ENCODE results near the gene KIAA0513.

KIAA0513 gene

GRCh38 chr16:85037721-85038120 lies 10.1 kb downstream of the KIAA0513 start:
- H3K27ac ChIP-seq (ENCODE audit: low read length), result no peak overlapping the region

GRCh38 chr16:85040685-85041084 lies 13.1 kb downstream of the KIAA0513 start:
- H3K9ac ChIP-seq (ENCODE audit: low read depth, low read length), result no peak overlapping the region
- H3K27me3 ChIP-seq (ENCODE audit: insufficient read depth, low read length, poor library complexity), result no peaks in the 10 kb centered on the region
- H2AFZ ChIP-seq (ENCODE audit: low read depth, low read length), result no peak overlapping the region
- no peak overlapping the region for H3K4me3 ChIP-seq (ENCODE audit: low read depth in 1 of 2, low read length in 2 of 2)
- no peak overlapping the region for H3K27ac ChIP-seq (ENCODE audit: low read length)
- no peak overlapping the region for H3K4me2 ChIP-seq (ENCODE audit: insufficient read depth, low read length)
- H4K20me1 ChIP-seq (ENCODE audit: insufficient read depth, low read length), result no peaks in the 10 kb centered on the region; the same call in 1 of the 2 replicates
- ATAC-seq (ENCODE audit: insufficient read depth, low read depth) (no peak), DNase-seq (no peak)
- no peaks in the 10 kb centered on the region for H3K79me2 ChIP-seq (ENCODE audit: insufficient read depth, low read length)
- no peak for TF ChIP-seq EZH2 (IDR thresholded peaks at IDR 0.05; ENCODE audit: borderline replicate concordance, low read depth, low read length, severe bottlenecking)
- TF ChIP-seq, protein P1, sequence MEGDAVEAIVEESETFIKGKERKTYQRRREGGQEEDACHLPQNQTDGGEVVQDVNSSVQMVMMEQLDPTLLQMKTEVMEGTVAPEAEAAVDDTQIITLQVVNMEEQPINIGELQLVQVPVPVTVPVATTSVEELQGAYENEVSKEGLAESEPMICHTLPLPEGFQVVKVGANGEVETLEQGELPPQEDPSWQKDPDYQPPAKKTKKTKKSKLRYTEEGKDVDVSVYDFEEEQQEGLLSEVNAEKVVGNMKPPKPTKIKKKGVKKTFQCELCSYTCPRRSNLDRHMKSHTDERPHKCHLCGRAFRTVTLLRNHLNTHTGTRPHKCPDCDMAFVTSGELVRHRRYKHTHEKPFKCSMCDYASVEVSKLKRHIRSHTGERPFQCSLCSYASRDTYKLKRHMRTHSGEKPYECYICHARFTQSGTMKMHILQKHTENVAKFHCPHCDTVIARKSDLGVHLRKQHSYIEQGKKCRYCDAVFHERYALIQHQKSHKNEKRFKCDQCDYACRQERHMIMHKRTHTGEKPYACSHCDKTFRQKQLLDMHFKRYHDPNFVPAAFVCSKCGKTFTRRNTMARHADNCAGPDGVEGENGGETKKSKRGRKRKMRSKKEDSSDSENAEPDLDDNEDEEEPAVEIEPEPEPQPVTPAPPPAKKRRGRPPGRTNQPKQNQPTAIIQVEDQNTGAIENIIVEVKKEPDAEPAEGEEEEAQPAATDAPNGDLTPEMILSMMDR (IDR thresholded peaks at IDR 0.05; ENCODE audit: borderline replicate concordance, extremely low read depth, low read length, poor library complexity, severe bottlenecking), result no peak
- H3K9me3 ChIP-seq (ENCODE audit: insufficient read depth, low read length, severe bottlenecking), result no peaks in the 10 kb centered on the region
- H3K4me1 ChIP-seq (ENCODE audit: insufficient read depth, low read length), result no peaks in the 10 kb centered on the region
- no peaks in the 10 kb centered on the region for H3K36me3 ChIP-seq (ENCODE audit: insufficient read depth, low read length)

More at GRCh38 chr16:85037721-85038120, 10.1 kb downstream of the KIAA0513 start:
- H3K9me3 ChIP-seq (ENCODE audit: insufficient read depth, low read length, severe bottlenecking), result no peaks in the 10 kb centered on the region
- ATAC-seq (ENCODE audit: insufficient read depth, low read depth), result no peak
- H3K4me2 ChIP-seq (ENCODE audit: insufficient read depth, low read length), result no peak overlapping the region
- no peaks in the 10 kb centered on the region for H3K36me3 ChIP-seq (ENCODE audit: insufficient read depth, low read length)
- no peak for TF ChIP-seq EZH2 (IDR thresholded peaks at IDR 0.05; ENCODE audit: borderline replicate concordance, low read depth, low read length, severe bottlenecking)
- TF ChIP-seq, protein P1 (IDR thresholded peaks at IDR 0.05; ENCODE audit: borderline replicate concordance, extremely low read depth, low read length, poor library complexity, severe bottlenecking), result no peak
- H4K20me1 ChIP-seq (ENCODE audit: insufficient read depth, low read length), result no peaks in the 10 kb centered on the region
- no peak overlapping the region for H3K4me3 ChIP-seq (ENCODE audit: low read depth in 1 of 2, low read length in 2 of 2)
- H3K4me1 ChIP-seq (ENCODE audit: insufficient read depth, low read length), result no peaks in the 10 kb centered on the region
- no peak overlapping the region for H3K9ac ChIP-seq (ENCODE audit: low read depth, low read length)
- no peak overlapping the region for H2AFZ ChIP-seq (ENCODE audit: low read depth, low read length)
- no peaks in the 10 kb centered on the region for H3K79me2 ChIP-seq (ENCODE audit: insufficient read depth, low read length)
- no peaks in the 10 kb centered on the region for H3K27me3 ChIP-seq (ENCODE audit: insufficient read depth, low read length, poor library complexity)
- DNase-seq, result no peak

DNA sequence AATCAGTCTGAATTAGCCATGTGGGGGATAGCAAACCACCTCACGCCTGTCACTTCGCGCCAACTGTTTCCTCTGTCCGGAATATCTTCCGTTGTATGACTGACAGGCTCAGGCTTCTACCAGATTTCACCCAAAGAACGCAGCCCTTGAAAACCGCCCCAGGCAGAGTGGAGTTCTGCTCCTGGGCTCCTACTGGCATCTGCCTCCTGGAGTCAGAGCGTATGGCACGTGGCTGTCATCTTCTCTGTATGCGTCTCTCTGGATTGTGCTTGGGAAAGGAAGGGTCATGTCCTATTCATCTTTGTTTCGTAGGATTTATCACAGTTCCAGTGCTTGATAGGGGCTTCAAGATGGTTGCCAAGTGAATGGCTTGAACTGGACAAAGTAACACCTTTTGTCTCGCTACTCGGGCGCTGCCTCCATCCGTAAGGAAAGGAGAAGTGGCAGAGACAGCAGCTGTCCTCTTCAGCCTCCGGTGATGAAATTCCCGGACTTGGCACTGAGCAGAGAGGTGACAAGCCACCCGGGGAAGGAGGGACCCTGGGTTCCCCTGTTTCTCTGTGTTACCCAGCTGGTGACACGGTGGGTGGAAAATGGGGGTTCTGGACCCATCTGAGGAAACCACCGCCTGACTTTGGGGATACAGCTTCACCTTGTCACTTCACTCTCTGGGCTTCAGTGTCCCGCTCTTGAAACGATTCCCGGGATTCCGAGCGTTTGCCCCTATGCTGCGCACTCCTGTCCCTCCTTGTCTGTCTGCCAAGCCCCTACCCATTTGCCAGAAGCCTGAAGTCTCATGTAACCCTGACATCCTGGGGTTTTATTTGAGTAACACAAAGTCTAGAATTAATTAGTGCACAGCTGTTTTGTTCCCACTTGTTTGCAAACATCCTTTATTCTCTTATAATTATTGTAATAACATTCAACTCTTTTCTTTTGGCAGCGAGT lies 13.9 kb downstream of the KIAA0513 start:
- TF ChIP-seq, protein P1 (IDR thresholded peaks at IDR 0.05; ENCODE audit: borderline replicate concordance, extremely low read depth, low read length, poor library complexity, severe bottlenecking), result no peak
- no peak for TF ChIP-seq EZH2 (IDR thresholded peaks at IDR 0.05; ENCODE audit: borderline replicate concordance, low read depth, low read length, severe bottlenecking)
- H3K4me2 ChIP-seq (ENCODE audit: insufficient read depth, low read length), result no peak overlapping the region
- H4K20me1 ChIP-seq (ENCODE audit: insufficient read depth, low read length), result no peaks in the 10 kb centered on the region; the same call in 1 of the 2 replicates
- H3K79me2 ChIP-seq (ENCODE audit: insufficient read depth, low read length), result no peaks in the 10 kb centered on the region
- H3K36me3 ChIP-seq (ENCODE audit: insufficient read depth, low read length), result no peaks in the 10 kb centered on the region
- DNase-seq, result no peak
- H3K27me3 ChIP-seq (ENCODE audit: insufficient read depth, low read length, poor library complexity), result no peaks in the 10 kb centered on the region
- H3K4me1 ChIP-seq (ENCODE audit: insufficient read depth, low read length), result no peaks in the 10 kb centered on the region
- no peak overlapping the region for H3K9ac ChIP-seq (ENCODE audit: low read depth, low read length)
- no peak for ATAC-seq (ENCODE audit: insufficient read depth, low read depth)
- H3K9me3 ChIP-seq (ENCODE audit: insufficient read depth, low read length, severe bottlenecking), result no peaks in the 10 kb centered on the region
- H2AFZ ChIP-seq (ENCODE audit: low read depth, low read length), result no peak overlapping the region
- no peak overlapping the region for H3K27ac ChIP-seq (ENCODE audit: low read length)
- H3K4me3 ChIP-seq (ENCODE audit: low read depth in 1 of 2, low read length in 2 of 2), result no peak overlapping the region

Measured in DND-41 (cell line).